ENCODE measurements around the gene HECA. TPM values are rescaled to one million over a fixed set of nuclear protein-coding genes. Genes with fewer than 3 reads are reported as not detected.
A peak's percentile ranks its signal among the peaks of the same experiment; 100 is the strongest.
"Not testable (repeated sequence)": the region's sequence is repeated elsewhere in the genome, so short reads cannot be mapped to it uniquely, and the experiment has no call there.

Gene HECA
- polyA plus RNA-seq, 3 donors from 2014 or later = 3.2 to 4.9 (median 3.8) TPM

GRCh38 chr6:139205843-139206242, 71.0 kb downstream of the HECA start:
- no peak for DNase-seq
- Mint-ChIP-seq H3K4me1 (peaks cover 0 to 1% of the 10 kb centered on the region in 2 donors), H3K27ac (no peak overlapping the region), H3K36me3 (peaks cover 5 to 15% (median 11%) of the 10 kb centered on the region in 3 donors), H3K4me3 (no peak overlapping the region), H3K9me3 (peaks cover 6 to 38% (median 27%) of the 10 kb centered on the region in 6 donors), H3K27me3 (ENCODE audit: low read depth in 3 of 3) (peaks cover 0 to 4% (median 2%) of the 10 kb centered on the region in 3 donors)

- not testable (repeated sequence) for DNase-seq; H3K27ac Mint-ChIP-seq; H3K4me1 Mint-ChIP-seq; H3K4me3 Mint-ChIP-seq; H3K27me3 Mint-ChIP-seq (ENCODE audit: low read depth in 3 of 3)
- peaks cover 6 to 33% (median 23%) of the 10 kb centered on the region in 6 donors for H3K9me3 Mint-ChIP-seq
- H3K36me3 Mint-ChIP-seq = peaks cover 5 to 14% (median 10%) of the 10 kb centered on the region in 3 donors
These were observed 75.9 kb downstream of the HECA start for GRCh38 chr6:139210766-139211165.

- not testable (repeated sequence) for H3K27me3 Mint-ChIP-seq (ENCODE audit: low read depth in 3 of 3); H3K4me3 Mint-ChIP-seq; H3K4me1 Mint-ChIP-seq; DNase-seq; H3K27ac Mint-ChIP-seq
- Mint-ChIP-seq H3K9me3 (peaks cover 3 to 27% (median 16%) of the 10 kb centered on the region in 6 donors), H3K36me3 (peaks cover 2 to 10% (median 5%) of the 10 kb centered on the region in 3 donors)
These were observed 77.6 kb downstream of the HECA start for GRCh38 chr6:139212460-139212859.

GRCh38 chr6:139219271-139219729, 84.4 kb downstream of the HECA start:
- Mint-ChIP-seq H3K27me3 (ENCODE audit: low read depth in 3 of 3) (no peaks in the 10 kb centered on the region), H3K9me3 (no peaks in the 10 kb centered on the region), H3K27ac (peak overlapping the region in 2 of 6 donors; percentile 55 to 84), H3K36me3 (peaks cover 0 to 3% (median 0%) of the 10 kb centered on the region in 3 donors), H3K4me1 (peaks cover 5 to 10% of the 10 kb centered on the region in 2 donors), H3K4me3 (peak overlapping the region in 1 of 5 donors; percentile 46)
- peak; percentile 57 to 71 (median 66) for DNase-seq

- peaks cover 0 to 3% (median 0%) of the 10 kb centered on the region in 3 donors for H3K36me3 Mint-ChIP-seq
- no peaks in the 10 kb centered on the region for H3K9me3 Mint-ChIP-seq
- DNase-seq = no peak
- H3K27me3 Mint-ChIP-seq (ENCODE audit: low read depth in 3 of 3) = no peaks in the 10 kb centered on the region
- no peak overlapping the region for H3K27ac Mint-ChIP-seq
- no peak overlapping the region for H3K4me3 Mint-ChIP-seq
- peaks cover 5 to 10% of the 10 kb centered on the region in 2 donors for H3K4me1 Mint-ChIP-seq
These were observed 84.9 kb downstream of the HECA start for GRCh38 chr6:139219746-139220145.

GRCh38 chr6:139228387-139228786, 93.5 kb downstream of the HECA start:
- H3K27ac Mint-ChIP-seq; H3K27me3 Mint-ChIP-seq (ENCODE audit: low read depth in 3 of 3); H3K4me1 Mint-ChIP-seq; DNase-seq; H3K4me3 Mint-ChIP-seq; H3K9me3 Mint-ChIP-seq; H3K36me3 Mint-ChIP-seq: not testable (repeated sequence)

Other genes with a start within 250 kb of the HECA start
- gene REPS1, start 146.8 kb upstream of the HECA start, polyA plus RNA-seq = 10 to 100 TPM; 14.3 to 25.6 (median 18.2) TPM
- gene ABRACL, start 106.3 kb upstream of the HECA start, polyA plus RNA-seq = 100 to 1,000 TPM; 113 to 167 (median 153) TPM
- under 1 TPM in 2 of 3 donors, not detected in 1; 0.08 to 0.32 TPM for gene TXLNB, start 156.9 kb downstream of the HECA start, polyA plus RNA-seq
- gene CITED2, start 239.6 kb downstream of the HECA start, polyA plus RNA-seq = 10 to 100 TPM; 11.1 to 36.3 (median 18.4) TPM

Measured in immature natural killer cell (primary cell).